Panc1 (cell line): ENCODE data around the gene SRSF2. TPM values are rescaled to one million over a fixed set of nuclear protein-coding genes. Genes with fewer than 3 reads are reported as not detected.

ENCODE experiments used
- ATAC-seq: fragments of 200-7000 bp; cut with Tn5 transposase; 2 replicates; pipeline ENCODE4 v1.9.1; 2020; ENCODE audit warnings: mild to moderate bottlenecking, moderate library complexity
- BruUV-seq: library from RNA; stranded (reverse); fragments of 400-500 nt; replicated peaks from 2 replicates; lab custom pipeline; 2021; lab: Mats Ljungman, UMichigan
- CTCF ChIA-PET: fragments of 300-600 bp; sonication (Branson Sonifier 250); formaldehyde crosslinking; loops from one replicate; lab custom pipeline; 2022; ENCODE audit warnings: antibody characterized with exemption; lab: Charles Lee
- POLR2A ChIA-PET: fragments of 300-600 bp; sonication (Branson Sonifier 250); formaldehyde crosslinking; loops from one replicate; lab custom pipeline; 2022; ENCODE audit warnings: antibody characterized with exemption; lab: Charles Lee
- DNase-seq: peaks from one replicate; pipeline ENCODE4 v3.0.0-alpha.2; 2010; ENCODE audit warnings: low read depth, low spot score
- H3K27ac ChIP-seq: 2 replicates; pipeline ENCODE4 v1.5.1; 2011; ENCODE audit warnings: mild to moderate bottlenecking, low read length, inconsistent platforms
- H3K27me3 ChIP-seq: fragments of 200-500 bp; sonication (Bioruptor generic); 2 replicates; pipeline ENCODE4 v1.6.0; 2014; ENCODE audit warnings: low read length, inconsistent platforms; ENCODE audit not compliant: control insufficient read depth, insufficient read depth
- H3K36me3 ChIP-seq: fragments of 200-500 bp; sonication (Bioruptor generic); 2 replicates; pipeline ENCODE4 v1.5.1; 2014; ENCODE audit warnings: inconsistent platforms, mild to moderate bottlenecking, low read length, moderate library complexity; ENCODE audit not compliant: control insufficient read depth, insufficient read depth
- H3K4me1 ChIP-seq: 2 replicates; pipeline ENCODE4 v1.5.1; 2011; ENCODE audit warnings: inconsistent platforms, mild to moderate bottlenecking, low read length, moderate library complexity; ENCODE audit not compliant: control insufficient read depth, insufficient read depth
- H3K4me3 ChIP-seq, 2 experiments: 2 replicates each; pipeline ENCODE4 v1.5.1; 2011 to 2012; ENCODE audit warnings: low read depth in 2 of 2, low read length in 2 of 2, mild to moderate bottlenecking in 2 of 2, inconsistent platforms in 1 of 2, moderate library complexity in 1 of 2
- H3K9me3 ChIP-seq: fragments of 200-500 bp; sonication (Bioruptor generic); 2 replicates; pipeline ENCODE4 v1.5.1; 2014; ENCODE audit warnings: low read depth, mild to moderate bottlenecking, inconsistent platforms, low read length, moderate library complexity; ENCODE audit not compliant: control insufficient read depth, insufficient read depth
- CTCF ChIP-seq: fragments of 450-650 bp; IDR thresholded peaks from 2 replicates; pipeline ENCODE4 v1.5.1; 2017; ENCODE audit warnings: mild to moderate bottlenecking
- POLR2AphosphoS5 ChIP-seq: IDR thresholded peaks from 2 replicates; pipeline ENCODE4 v1.6.1; 2012; ENCODE audit warnings: mild to moderate bottlenecking, low read depth, low read length, moderate library complexity
- SIN3A ChIP-seq: IDR thresholded peaks from 2 replicates; pipeline ENCODE4 v1.6.1; 2012; ENCODE audit warnings: low read depth, mild to moderate bottlenecking, low read length, moderate library complexity, borderline replicate concordance; ENCODE audit not compliant: insufficient read depth
- TCF7L2 ChIP-seq: IDR thresholded peaks from 2 replicates; pipeline ENCODE4 v1.6.1; 2011; ENCODE audit warnings: mild to moderate bottlenecking, low read depth, low read length, inconsistent platforms
- in situ Hi-C: cut with HindIII; loops from 2 replicates; pipeline ENCODE4 v1.10.0; 2016; ENCODE audit warnings: low sequenced_read_pairs, low pct_unique_long_range_greater_than_20kb
- intact Hi-C: fragments of 100-400 bp; cut with micrococcal nuclease; formaldehyde crosslinking; loops from one replicate; pipeline ENCODE4 v1.10.0; 2022; ENCODE audit not compliant: unreplicated experiment
- total RNA-seq: library from RNA; stranded (reverse); gene quantifications from one replicate; pipeline ENCODE4 v1.2.1, GENCODE V29; 2021; ENCODE audit not compliant: unreplicated experiment
- TF ChIP-seq, protein P1 (sequence below), 2 experiments: IDR thresholded peaks; 2 replicates each; pipeline ENCODE4 v1.6.1; 2011 to 2012; ENCODE audit warnings: low read depth in 2 of 2, control low read depth in 1 of 2, low read length in 1 of 2, mild to moderate bottlenecking in 1 of 2, moderate library complexity in 1 of 2; ENCODE audit not compliant: insufficient read depth in 1 of 2

Gene SRSF2
- total RNA-seq, 1 experiment from 2014 or later = 436 TPM

GRCh38 chr17:76714822-76715495 is 22.2 kb downstream of the SRSF2 start:
- TF ChIP-seq SIN3A (no peak), CTCF (peak; percentile 95), POLR2AphosphoS5 (no peak), TCF7L2 (no peak)
- no peak for DNase-seq
- no peak for ATAC-seq
- Histone ChIP-seq H3K4me3 (no peak overlapping the region), H3K36me3 (peaks cover 8% of the 10 kb centered on the region; the same call in 1 of the 2 replicates), H3K27ac (no peak overlapping the region), H3K27me3 (no peaks in the 10 kb centered on the region), H3K9me3 (no peaks in the 10 kb centered on the region), H3K4me1 (peaks cover 11% of the 10 kb centered on the region)
- no TSS peak for BruUV-seq
- CTCF ChIA-PET = interaction anchor here (0.7 kb wide), 1 partner anchor 212 kb away, joined by 3 read pairs; no protein-coding TSS in a partner anchor
- intact Hi-C loops (no loop called here), in situ Hi-C loops (no loop called here)
- POLR2A ChIA-PET = no interaction called here

DNA sequence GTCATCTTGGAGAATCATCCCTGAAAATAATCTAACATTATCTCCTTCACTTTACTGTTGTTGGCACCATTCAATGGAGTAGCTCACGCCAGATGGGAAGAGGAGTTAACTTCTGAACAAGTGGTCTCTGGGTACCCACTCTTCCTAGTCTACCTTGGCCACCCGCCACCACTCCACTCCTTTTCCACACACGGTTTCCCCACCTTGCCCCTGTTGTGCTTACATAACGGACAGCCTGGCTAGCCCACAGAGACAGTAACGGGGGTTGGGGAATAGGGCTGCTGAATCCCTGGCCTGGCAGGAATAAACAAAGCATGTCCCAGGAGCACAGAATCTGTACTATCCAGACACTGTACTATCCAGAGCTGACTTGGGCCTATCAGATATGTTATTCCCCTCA is 22.8 kb downstream of the SRSF2 start:
- CTCF ChIA-PET = interaction anchor here (0.6 to 0.7 kb wide), 2 partner anchors 212 to 415 kb away, joined by 3 to 4 read pairs; no protein-coding TSS in a partner anchor
- no peak overlapping the region for H3K27ac ChIP-seq
- in situ Hi-C loops = no loop called here
- no peak for ATAC-seq
- H3K4me1 ChIP-seq = peaks cover 17% of the 10 kb centered on the region
- TF ChIP-seq POLR2AphosphoS5 = no peak
- TF ChIP-seq CTCF = no peak
- TF ChIP-seq, protein P1, sequence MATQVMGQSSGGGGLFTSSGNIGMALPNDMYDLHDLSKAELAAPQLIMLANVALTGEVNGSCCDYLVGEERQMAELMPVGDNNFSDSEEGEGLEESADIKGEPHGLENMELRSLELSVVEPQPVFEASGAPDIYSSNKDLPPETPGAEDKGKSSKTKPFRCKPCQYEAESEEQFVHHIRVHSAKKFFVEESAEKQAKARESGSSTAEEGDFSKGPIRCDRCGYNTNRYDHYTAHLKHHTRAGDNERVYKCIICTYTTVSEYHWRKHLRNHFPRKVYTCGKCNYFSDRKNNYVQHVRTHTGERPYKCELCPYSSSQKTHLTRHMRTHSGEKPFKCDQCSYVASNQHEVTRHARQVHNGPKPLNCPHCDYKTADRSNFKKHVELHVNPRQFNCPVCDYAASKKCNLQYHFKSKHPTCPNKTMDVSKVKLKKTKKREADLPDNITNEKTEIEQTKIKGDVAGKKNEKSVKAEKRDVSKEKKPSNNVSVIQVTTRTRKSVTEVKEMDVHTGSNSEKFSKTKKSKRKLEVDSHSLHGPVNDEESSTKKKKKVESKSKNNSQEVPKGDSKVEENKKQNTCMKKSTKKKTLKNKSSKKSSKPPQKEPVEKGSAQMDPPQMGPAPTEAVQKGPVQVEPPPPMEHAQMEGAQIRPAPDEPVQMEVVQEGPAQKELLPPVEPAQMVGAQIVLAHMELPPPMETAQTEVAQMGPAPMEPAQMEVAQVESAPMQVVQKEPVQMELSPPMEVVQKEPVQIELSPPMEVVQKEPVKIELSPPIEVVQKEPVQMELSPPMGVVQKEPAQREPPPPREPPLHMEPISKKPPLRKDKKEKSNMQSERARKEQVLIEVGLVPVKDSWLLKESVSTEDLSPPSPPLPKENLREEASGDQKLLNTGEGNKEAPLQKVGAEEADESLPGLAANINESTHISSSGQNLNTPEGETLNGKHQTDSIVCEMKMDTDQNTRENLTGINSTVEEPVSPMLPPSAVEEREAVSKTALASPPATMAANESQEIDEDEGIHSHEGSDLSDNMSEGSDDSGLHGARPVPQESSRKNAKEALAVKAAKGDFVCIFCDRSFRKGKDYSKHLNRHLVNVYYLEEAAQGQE (IDR thresholded peaks at IDR 0.05; ENCODE audit: insufficient read depth in 1 of 2, low read depth in 2 of 2, low read length in 1 of 2) = no peak
- TF ChIP-seq TCF7L2 = no peak
- DNase-seq = no peak
- BruUV-seq = no TSS peak
- H3K9me3 ChIP-seq = no peaks in the 10 kb centered on the region
- no peaks in the 10 kb centered on the region for H3K27me3 ChIP-seq
- H3K4me3 ChIP-seq = no peak overlapping the region
- peaks cover 8% of the 10 kb centered on the region; the same call in 1 of the 2 replicates for H3K36me3 ChIP-seq
- intact Hi-C loops = no loop called here
- POLR2A ChIA-PET = interaction anchor here (0.6 kb wide), 2 partner anchors 11 to 381 kb away, joined by 3 read pairs; no protein-coding TSS in a partner anchor
